OCI-LY1 (cell line): Measurements from ENCODE around the gene FXR1.

Source experiments
- CTCF ChIP-seq: fragments of 200-600 bp; sonication (generic), shearing (Covaris generic); IDR thresholded peaks from 2 replicates; pipeline ENCODE4 v1.5.1; 2017; ENCODE audit warnings: mild to moderate bottlenecking, antibody characterized with exemption, low read length, moderate library complexity, mixed read lengths
- EZH2 ChIP-seq: fragments of 200-600 bp; sonication (generic), shearing (Covaris generic); IDR thresholded peaks from 2 replicates; pipeline ENCODE4 v1.8.0; 2017; ENCODE audit warnings: borderline replicate concordance, mixed run types, mild to moderate bottlenecking, antibody characterized with exemption, low read length, moderate library complexity, mixed read lengths

- TF ChIP-seq CTCF (no peak), EZH2 (no peak)
Observed at GRCh38 chr3:180932819-180933218, 20.3 kb downstream of the FXR1 start.
